Kidney epithelial cell (primary cell): ENCODE results near the gene PALLD. TPM values are rescaled to one million over a fixed set of nuclear protein-coding genes. Genes with fewer than 3 reads are reported as not detected.
A peak's percentile ranks its signal among the peaks of the same experiment; 100 is the strongest.

Source experiments
- DNase-seq: peaks from one replicate; pipeline ENCODE4 v3.0.0-alpha.2; 2010; ENCODE audit warnings: low read depth
- H3K27me3 ChIP-seq: 2 replicates; pipeline ENCODE4 v1.6.0; 2011; ENCODE audit warnings: low read length; ENCODE audit not compliant: control insufficient read depth, insufficient read depth
- H3K36me3 ChIP-seq: 2 replicates; pipeline ENCODE4 v1.5.1; 2011; ENCODE audit warnings: low read length; ENCODE audit not compliant: control insufficient read depth, insufficient read depth
- H3K4me3 ChIP-seq: 2 replicates; pipeline ENCODE4 v1.5.1; 2011; ENCODE audit warnings: low read depth, mild to moderate bottlenecking, control low read depth, low read length
- total RNA-seq: library from RNA; depleted of rRNA; stranded (reverse); fragments of >200 nt; gene quantifications from 2 replicates; pipeline ENCODE4 v1.2.3, GENCODE V29; 2015
- TF ChIP-seq, protein P1 (sequence below): IDR thresholded peaks from 2 replicates; pipeline ENCODE4 v1.5.1; 2011; ENCODE audit warnings: mild to moderate bottlenecking, moderate library complexity, low read length, control low read depth, inconsistent platforms; ENCODE audit not compliant: insufficient read depth, poor library complexity, severe bottlenecking

PALLD gene
- total RNA-seq, 1 donor from 2014 or later = 77.4 TPM

DNA sequence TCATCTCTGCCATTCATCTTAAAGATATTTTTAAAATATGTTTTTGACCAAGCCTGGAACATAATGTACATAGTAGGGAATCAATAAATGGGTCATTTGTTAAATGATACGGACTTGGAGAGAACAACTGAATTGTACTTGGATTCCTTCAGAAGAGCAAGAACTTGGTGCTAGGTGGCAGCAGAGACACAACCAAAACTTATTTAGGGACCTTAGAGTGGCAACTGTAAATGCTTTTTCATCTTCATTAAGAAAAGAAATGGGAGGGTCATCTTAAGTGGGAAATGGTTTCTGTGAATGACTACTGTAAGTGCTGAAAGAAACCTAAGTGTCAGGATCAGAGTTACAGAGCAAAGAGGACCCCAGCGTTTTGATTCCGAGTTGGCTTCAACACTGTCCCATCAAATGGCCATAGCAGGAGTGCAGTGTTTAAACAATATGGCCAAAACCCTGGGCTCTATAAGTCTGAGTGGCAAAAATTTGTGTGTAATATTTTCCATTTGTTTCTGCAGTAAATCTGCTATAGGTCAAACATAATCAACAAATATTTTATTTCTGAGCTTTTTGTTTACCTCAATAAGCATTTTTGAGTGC lies 213.6 kb downstream of the PALLD start:
- TF ChIP-seq, protein P1, sequence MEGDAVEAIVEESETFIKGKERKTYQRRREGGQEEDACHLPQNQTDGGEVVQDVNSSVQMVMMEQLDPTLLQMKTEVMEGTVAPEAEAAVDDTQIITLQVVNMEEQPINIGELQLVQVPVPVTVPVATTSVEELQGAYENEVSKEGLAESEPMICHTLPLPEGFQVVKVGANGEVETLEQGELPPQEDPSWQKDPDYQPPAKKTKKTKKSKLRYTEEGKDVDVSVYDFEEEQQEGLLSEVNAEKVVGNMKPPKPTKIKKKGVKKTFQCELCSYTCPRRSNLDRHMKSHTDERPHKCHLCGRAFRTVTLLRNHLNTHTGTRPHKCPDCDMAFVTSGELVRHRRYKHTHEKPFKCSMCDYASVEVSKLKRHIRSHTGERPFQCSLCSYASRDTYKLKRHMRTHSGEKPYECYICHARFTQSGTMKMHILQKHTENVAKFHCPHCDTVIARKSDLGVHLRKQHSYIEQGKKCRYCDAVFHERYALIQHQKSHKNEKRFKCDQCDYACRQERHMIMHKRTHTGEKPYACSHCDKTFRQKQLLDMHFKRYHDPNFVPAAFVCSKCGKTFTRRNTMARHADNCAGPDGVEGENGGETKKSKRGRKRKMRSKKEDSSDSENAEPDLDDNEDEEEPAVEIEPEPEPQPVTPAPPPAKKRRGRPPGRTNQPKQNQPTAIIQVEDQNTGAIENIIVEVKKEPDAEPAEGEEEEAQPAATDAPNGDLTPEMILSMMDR = peak; percentile 58
- no peak for DNase-seq
- H3K4me3 ChIP-seq = no peak overlapping the region
- no peaks in the 10 kb centered on the region for H3K36me3 ChIP-seq
- H3K27me3 ChIP-seq = no peaks in the 10 kb centered on the region

DNA sequence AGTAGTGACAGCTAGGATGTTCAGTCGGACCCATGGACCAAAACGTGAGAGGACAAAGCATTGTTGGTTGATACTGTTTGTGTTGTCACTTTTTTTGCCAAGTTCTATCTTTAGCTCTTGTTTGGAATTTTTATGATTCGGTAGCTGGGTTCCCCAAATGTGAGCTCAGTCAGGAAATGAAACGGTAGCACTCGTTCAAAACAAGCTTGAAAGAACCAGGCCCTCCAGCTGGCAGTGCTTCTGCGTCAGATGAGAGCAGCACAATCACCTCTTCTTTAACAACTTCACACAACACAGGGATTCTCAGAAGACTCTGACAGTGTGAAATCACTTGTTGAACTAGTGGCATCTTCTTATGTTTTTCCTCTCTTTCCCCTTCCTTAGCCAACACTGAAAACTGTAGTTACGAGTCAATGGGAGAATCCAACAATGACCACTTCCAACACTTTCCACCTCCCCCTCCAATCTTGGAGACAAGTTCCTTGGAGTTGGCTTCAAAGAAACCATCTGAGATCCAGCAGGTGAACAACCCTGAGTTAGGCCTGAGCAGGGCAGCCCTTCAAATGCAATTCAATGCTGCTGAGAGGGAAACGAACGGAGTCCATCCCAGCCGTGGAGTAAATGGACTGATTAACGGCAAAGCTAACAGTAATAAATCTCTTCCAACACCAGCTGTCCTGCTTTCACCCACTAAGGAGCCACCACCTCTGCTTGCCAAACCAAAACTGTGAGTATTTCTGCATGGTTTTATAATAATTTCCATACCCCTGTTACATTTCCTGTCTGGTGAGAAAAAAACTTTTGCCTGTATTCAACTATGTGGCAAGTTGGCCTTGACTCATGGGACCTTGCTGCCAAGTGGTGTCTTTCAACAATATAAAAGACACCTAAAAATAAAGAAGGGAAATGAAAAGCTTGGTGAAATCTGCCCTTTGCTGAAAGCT lies 214.6 kb downstream of the PALLD start:
- H3K36me3 ChIP-seq = no peaks in the 10 kb centered on the region
- TF ChIP-seq, protein P1 = no peak
- no peak overlapping the region for H3K4me3 ChIP-seq
- H3K27me3 ChIP-seq = no peaks in the 10 kb centered on the region
- DNase-seq = no peak

- Histone ChIP-seq H3K27me3 (no peaks in the 10 kb centered on the region), H3K4me3 (no peak overlapping the region), H3K36me3 (no peaks in the 10 kb centered on the region)
- TF ChIP-seq, protein P1 = no peak
- DNase-seq = no peak
Measured at GRCh38 chr4:168712316-168712890, 215.6 kb downstream of the PALLD start.

GRCh38 chr4:168713253-168713652 lies 216.4 kb downstream of the PALLD start:
- Histone ChIP-seq H3K4me3 (no peak overlapping the region), H3K36me3 (no peaks in the 10 kb centered on the region), H3K27me3 (no peaks in the 10 kb centered on the region)
- no peak for DNase-seq
- TF ChIP-seq, protein P1 = no peak

- H3K27me3 ChIP-seq = no peaks in the 10 kb centered on the region
- TF ChIP-seq, protein P1 = no peak
- DNase-seq = no peak
- no peak overlapping the region for H3K4me3 ChIP-seq
- no peaks in the 10 kb centered on the region for H3K36me3 ChIP-seq
Measured at GRCh38 chr4:168715896-168716295, 219.0 kb downstream of the PALLD start.
